ENCODE measurements around the gene ZBTB7B. TPM values are rescaled to one million over a fixed set of nuclear protein-coding genes. Genes with fewer than 3 reads are reported as not detected.

The ZBTB7B gene
- total RNA-seq, 1 donor from 2014 or later: 89.5 TPM

- ATAC-seq: no peak
- DNase-seq (ENCODE audit: low spot score): no peak
These were observed 50.1 kb downstream of the ZBTB7B start for GRCh38 chr1:155052439-155053395.

GRCh38 chr1:155053531-155054105, 51.0 kb downstream of the ZBTB7B start:
- DNase-seq (ENCODE audit: low spot score): no peak
- ATAC-seq: no peak

- DNase-seq (ENCODE audit: low spot score) (no peak), ATAC-seq (no peak)
These were observed 54.5 kb downstream of the ZBTB7B start for GRCh38 chr1:155057104-155057503.

GRCh38 chr1:155057788-155058211, 55.2 kb downstream of the ZBTB7B start:
- DNase-seq (ENCODE audit: low spot score) (no peak), ATAC-seq (no peak)

- ATAC-seq: no peak
- DNase-seq (ENCODE audit: low spot score): no peak
These were observed 58.1 kb downstream of the ZBTB7B start for GRCh38 chr1:155060736-155061135.

GRCh38 chr1:155061381-155062150, 59.0 kb downstream of the ZBTB7B start:
- peak; percentile 75 for ATAC-seq
- DNase-seq (ENCODE audit: low spot score): peak; percentile 91

- DNase-seq (ENCODE audit: low spot score) (no peak), ATAC-seq (no peak)
These were observed 59.6 kb downstream of the ZBTB7B start for GRCh38 chr1:155062151-155062686.

- DNase-seq (ENCODE audit: low spot score): no peak
- ATAC-seq: peak; percentile 28
These were observed 60.3 kb downstream of the ZBTB7B start for GRCh38 chr1:155062702-155063411.

GRCh38 chr1:155063550-155064110, 61.0 kb downstream of the ZBTB7B start, which contains the start of gene EFNA4:
EFNA4 (plus strand) TSS chr1:155063740; CDS start chr1:155063824, 84 bp downstream.
- ATAC-seq (peak; percentile 88), DNase-seq (ENCODE audit: low spot score) (peak; percentile 89)

GRCh38 chr1:155064111-155064831, 61.7 kb downstream of the ZBTB7B start:
- DNase-seq (ENCODE audit: low spot score) (no peak), ATAC-seq (peak; percentile 10)

GRCh38 chr1:155064832-155065429, 62.3 kb downstream of the ZBTB7B start:
- DNase-seq (ENCODE audit: low spot score) (no peak), ATAC-seq (no peak)

GRCh38 chr1:155066777-155067176, 64.2 kb downstream of the ZBTB7B start:
- ATAC-seq: no peak

More at GRCh38 chr1:155066777-155067176, 64.2 kb downstream of the ZBTB7B start:
- no peak for DNase-seq (ENCODE audit: low spot score)

Other genes starting within 250 kb of the ZBTB7B start
- 0.23 TPM for gene KCNN3, start 132.5 kb upstream of the ZBTB7B start, total RNA-seq
- gene PMVK, start 66.1 kb upstream of the ZBTB7B start, total RNA-seq: 40.2 TPM
- 21.3 TPM for gene PBXIP1, start 46.7 kb upstream of the ZBTB7B start, total RNA-seq
- 10.5 TPM for gene PYGO2, start 41.0 kb upstream of the ZBTB7B start, total RNA-seq
- 43.0 TPM for gene SHC1, start 32.1 kb upstream of the ZBTB7B start, total RNA-seq
- 14.2 TPM for gene CKS1B, start 28.1 kb upstream of the ZBTB7B start, total RNA-seq
- 21.9 TPM for gene FLAD1, start 19.5 kb upstream of the ZBTB7B start, total RNA-seq
- not detected for gene LENEP, start 9.2 kb upstream of the ZBTB7B start, total RNA-seq
- 1.4 TPM for gene DCST2, start 31.0 kb downstream of the ZBTB7B start, total RNA-seq
- 0.13 TPM for gene DCST1, start 31.0 kb downstream of the ZBTB7B start, total RNA-seq
- 21.4 TPM for gene ADAM15, start 48.5 kb downstream of the ZBTB7B start, total RNA-seq
- gene EFNA4, start 60.9 kb downstream of the ZBTB7B start, total RNA-seq: 3.3 TPM
- gene EFNA3, start 76.0 kb downstream of the ZBTB7B start, total RNA-seq: 0.43 TPM
- gene EFNA1, start 125.1 kb downstream of the ZBTB7B start, total RNA-seq: 85.1 TPM
- 22.4 TPM for gene SLC50A1, start 133.1 kb downstream of the ZBTB7B start, total RNA-seq
- 76.8 TPM for gene DPM3, start 137.7 kb downstream of the ZBTB7B start, total RNA-seq
- 75.6 TPM for gene KRTCAP2, start 170.5 kb downstream of the ZBTB7B start, total RNA-seq
- 0.23 TPM for gene TRIM46, start 171.0 kb downstream of the ZBTB7B start, total RNA-seq
- gene THBS3, start 205.1 kb downstream of the ZBTB7B start, total RNA-seq: 16.8 TPM
- gene MTX1, start 205.9 kb downstream of the ZBTB7B start, total RNA-seq: 22.6 TPM